Small intestine (tissue), 7 donors: ENCODE measurements around the gene HHIPL1. TPM values are rescaled to one million over a fixed set of nuclear protein-coding genes. Genes with fewer than 3 reads are reported as not detected.

Experiments used
- DNase-seq, 2 donors: peaks; one replicate each; pipeline versions ENCODE4 v3.0.0 to v3.0.0-alpha.2; 2013
- FAIRE-seq: peaks from 2 replicates; lab custom pipeline; 2012; peaks lifted over from hg19 to GRCh38; lab: Jason Lieb, UNC
- H3K27ac ChIP-seq, 3 donors: one replicate each; pipeline ENCODE4 v1.5.1; 2013; ENCODE audit warnings: low read length in 2 of 3, mild to moderate bottlenecking in 2 of 3, control low read depth in 1 of 3, inconsistent platforms in 1 of 3, low read depth in 1 of 3, moderate library complexity in 1 of 3
- H3K27me3 ChIP-seq, 3 donors: one replicate each; pipeline ENCODE4 v1.6.1; 2013; ENCODE audit warnings: low read length in 3 of 3, inconsistent platforms in 1 of 3; ENCODE audit not compliant: control insufficient read depth in 3 of 3, insufficient read depth in 3 of 3
- H3K36me3 ChIP-seq, 3 donors: one replicate each; pipeline ENCODE4 v1.6.1; 2013; ENCODE audit warnings: low read length in 3 of 3, inconsistent platforms in 1 of 3, low read depth in 1 of 3, mild to moderate bottlenecking in 1 of 3, moderate library complexity in 1 of 3; ENCODE audit not compliant: control insufficient read depth in 3 of 3, insufficient read depth in 2 of 3
- H3K4me1 ChIP-seq, 3 donors: one replicate each; pipeline ENCODE4 v1.6.1; 2013; ENCODE audit warnings: low read length in 2 of 3, inconsistent platforms in 1 of 3, low read depth in 1 of 3, mild to moderate bottlenecking in 1 of 3, moderate library complexity in 1 of 3; ENCODE audit not compliant: control insufficient read depth in 3 of 3, insufficient read depth in 2 of 3
- H3K4me3 ChIP-seq, 3 donors: one replicate each; pipeline ENCODE4 v1.5.1; 2013; ENCODE audit warnings: low read length in 3 of 3, control low read depth in 1 of 3, inconsistent platforms in 1 of 3, low read depth in 1 of 3, mild to moderate bottlenecking in 1 of 3, moderate library complexity in 1 of 3
- H3K9me3 ChIP-seq, 2 donors: one replicate each; pipeline ENCODE4 v1.6.1; 2013; ENCODE audit warnings: low read depth in 1 of 2, low read length in 1 of 2; ENCODE audit not compliant: control insufficient read depth in 2 of 2, insufficient read depth in 1 of 2
- WGBS, 3 donors: extraction: QIAGEN DNeasy Blood & Tissue Kit; methylation state at CpG; one replicate each; pipeline ENCODE4 v1.1.7; 2013; 5-methylcytosine and 5-hydroxymethylcytosine counted together
- polyA plus RNA-seq, 4 donors: library from polyadenylated mRNA; stranded (reverse) in 3 of 4; unstranded in 1 of 4; fragments of 200-250 nt in 3 of 4; fragments of 120-200 nt in 1 of 4; gene quantifications; one replicate each; pipeline versions ENCODE4 v1.2.1 to v1.2.3, GENCODE V29; 2013
- donor health status: healthy with polysubstance abuse.
- donor health status: control.
- donor health status: control.
- donor health status: Bipolar disorder and iron deficiency.
- donor health status: healthy.

The HHIPL1 gene
- polyA plus RNA-seq, 4 donors, result under 0.01 to 0.69 (median 0.59) TPM; not detected in 1

- H3K27me3 ChIP-seq, result peaks cover 0 to 9% (median 0%) of the 10 kb centered on the region in 3 donors
- no peaks in the 10 kb centered on the region for H3K4me1 ChIP-seq
- no peaks in the 10 kb centered on the region for H3K36me3 ChIP-seq
- H3K4me3 ChIP-seq, result no peak overlapping the region
- H3K27ac ChIP-seq, result no peak overlapping the region
- WGBS, 3 donors, result 55 to 85% (median 64%) methylated on average over 3 of the region's 3 CpGs
- H3K9me3 ChIP-seq, result no peaks in the 10 kb centered on the region
- DNase-seq (no peak), FAIRE-seq (no peak)
Observed at GRCh38 chr14:99693918-99694317, 49.0 kb downstream of the HHIPL1 start.

GRCh38 chr14:99696929-99697328, 52.0 kb downstream of the HHIPL1 start:
- peaks cover 0 to under 1% (median 0%) of the 10 kb centered on the region in 3 donors for H3K27me3 ChIP-seq
- H3K4me3 ChIP-seq, result no peak overlapping the region
- H3K4me1 ChIP-seq, result no peaks in the 10 kb centered on the region
- FAIRE-seq, result no peak
- no peaks in the 10 kb centered on the region for H3K9me3 ChIP-seq
- DNase-seq, result no peak
- no peaks in the 10 kb centered on the region for H3K36me3 ChIP-seq
- 87 to 95% (median 90%) methylated on average over 4 of the region's 4 CpGs for WGBS, 3 donors
- H3K27ac ChIP-seq, result no peak overlapping the region

DNA sequence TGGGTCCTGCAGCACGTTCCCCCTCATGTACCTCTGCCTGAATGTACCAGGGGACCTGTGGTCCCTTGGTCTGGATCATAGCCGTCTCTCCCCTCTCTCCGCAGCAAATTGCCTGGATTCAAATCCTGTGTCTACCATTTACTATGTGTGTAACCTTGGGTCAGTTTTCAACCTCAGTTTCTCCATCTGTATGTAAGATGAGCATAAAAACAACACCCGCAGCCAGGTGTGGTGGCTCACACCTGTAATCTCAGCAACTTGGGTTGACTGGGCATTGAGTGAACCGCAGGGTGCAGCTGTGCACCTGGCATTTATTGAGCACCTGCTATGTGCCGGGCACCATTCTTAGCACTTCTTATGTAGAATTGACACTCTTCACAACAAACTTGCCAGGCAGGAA, 53.3 kb downstream of the HHIPL1 start:
- Histone ChIP-seq H3K9me3 (peaks cover 0 to 4% of the 10 kb centered on the region in 2 donors), H3K36me3 (no peaks in the 10 kb centered on the region), H3K27ac (no peak overlapping the region), H3K27me3 (no peaks in the 10 kb centered on the region), H3K4me1 (no peaks in the 10 kb centered on the region), H3K4me3 (no peak overlapping the region)
- DNase-seq, result no peak
- 78 to 89% (median 85%) methylated on average over 6 of the region's 6 CpGs for WGBS, 3 donors
- no peak for FAIRE-seq

DNA sequence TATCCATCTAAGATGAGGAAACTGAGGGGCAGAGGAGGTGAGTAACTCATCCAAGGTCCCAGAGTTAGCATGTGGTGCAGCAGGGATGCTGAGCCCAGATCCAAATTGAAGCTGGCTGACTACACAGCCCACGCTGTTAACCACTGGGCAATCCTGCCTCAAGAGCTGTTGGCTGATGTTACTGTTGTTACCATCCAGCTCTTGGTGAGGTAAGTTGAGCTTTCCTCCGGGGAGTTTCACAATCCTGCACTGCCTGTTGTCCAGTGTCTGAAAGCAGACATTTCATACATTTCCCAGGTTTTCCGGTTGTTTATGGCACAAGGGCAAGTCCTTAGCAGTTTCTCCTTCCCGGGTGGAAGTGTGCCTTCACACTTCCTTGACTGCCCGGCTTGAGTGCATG, 53.7 kb downstream of the HHIPL1 start:
- Histone ChIP-seq H3K36me3 (peaks cover 0 to under 1% (median 0%) of the 10 kb centered on the region in 3 donors), H3K4me1 (no peaks in the 10 kb centered on the region), H3K4me3 (no peak overlapping the region), H3K27me3 (no peaks in the 10 kb centered on the region), H3K27ac (no peak overlapping the region), H3K9me3 (peaks cover 0 to 8% of the 10 kb centered on the region in 2 donors)
- WGBS, 3 donors, result 53 to 56% (median 53%) methylated on average over 5 of the region's 5 CpGs
- DNase-seq (no peak), FAIRE-seq (no peak)

DNA sequence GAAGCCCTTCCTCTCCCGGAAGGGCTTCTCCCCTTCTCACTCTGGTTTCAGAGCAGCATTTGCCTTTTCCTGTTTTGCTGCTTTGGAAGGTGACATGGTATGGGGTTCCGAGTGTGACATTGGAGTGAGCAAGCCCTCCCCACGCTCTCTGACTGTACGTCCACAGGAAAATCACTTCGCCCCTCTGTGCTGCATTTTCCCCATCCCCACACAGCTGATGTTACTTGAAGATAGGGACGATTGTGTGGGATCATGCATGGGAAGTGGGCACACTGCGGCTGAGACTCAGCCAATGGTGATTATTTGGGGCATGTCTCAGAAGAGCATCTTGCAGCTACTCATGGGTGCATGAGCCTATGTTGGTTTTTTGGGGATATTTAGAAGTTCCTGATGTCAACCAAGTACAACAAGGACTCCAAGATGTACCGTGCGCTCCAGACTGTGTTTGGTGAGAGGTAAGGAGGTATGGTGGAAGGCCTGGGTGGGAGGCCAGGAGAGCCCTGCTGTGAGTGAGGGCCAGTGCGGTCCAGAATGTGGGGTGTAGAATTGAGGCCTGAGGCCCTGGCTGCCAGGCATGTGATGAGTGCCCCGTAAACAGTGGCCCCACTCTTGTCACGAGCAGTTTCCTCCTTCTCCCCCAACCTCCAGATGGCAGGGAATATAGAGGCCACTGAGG, 54.3 kb downstream of the HHIPL1 start:
- Histone ChIP-seq H3K9me3 (peaks cover 0 to 10% of the 10 kb centered on the region in 2 donors), H3K36me3 (peaks cover 0 to 2% (median 0%) of the 10 kb centered on the region in 3 donors), H3K27ac (no peak overlapping the region), H3K4me1 (no peaks in the 10 kb centered on the region), H3K27me3 (no peaks in the 10 kb centered on the region), H3K4me3 (no peak overlapping the region)
- WGBS, 3 donors, result 78 to 82% (median 81%) methylated on average over 12 of the region's 12 CpGs
- FAIRE-seq (no peak), DNase-seq (no peak)

DNA sequence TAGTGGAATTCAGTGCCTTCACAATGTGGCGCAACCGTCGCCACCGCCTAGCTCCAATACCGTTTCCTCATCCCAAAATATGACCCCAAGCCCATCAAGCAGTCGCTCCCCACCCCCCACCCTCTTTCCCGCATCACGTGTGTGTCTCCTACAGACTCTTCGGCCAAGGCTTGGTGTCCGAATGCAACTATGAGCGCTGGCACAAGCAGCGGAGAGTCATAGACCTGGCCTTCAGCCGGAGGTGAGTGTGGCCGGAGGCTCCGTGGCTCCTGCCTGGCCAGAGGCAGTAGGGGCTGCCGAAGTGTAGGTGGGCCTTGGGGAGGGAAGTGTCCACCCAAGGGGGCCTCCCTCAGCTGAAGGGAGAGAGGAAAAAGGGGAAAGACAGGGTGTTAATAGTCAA, 54.9 kb downstream of the HHIPL1 start:
- H3K36me3 ChIP-seq, result peaks cover 0 to 2% (median 0%) of the 10 kb centered on the region in 3 donors
- no peak for FAIRE-seq
- no peak overlapping the region for H3K27ac ChIP-seq
- WGBS, 3 donors, result 93 to 96% (median 96%) methylated on average over 16 of the region's 16 CpGs
- no peaks in the 10 kb centered on the region for H3K4me1 ChIP-seq
- no peak for DNase-seq
- H3K27me3 ChIP-seq, result no peaks in the 10 kb centered on the region
- no peak overlapping the region for H3K4me3 ChIP-seq
- H3K9me3 ChIP-seq, result peaks cover 0 to 10% of the 10 kb centered on the region in 2 donors

- WGBS, 3 donors, result 89 to 94% (median 91%) methylated on average over 6 of the region's 6 CpGs
- Histone ChIP-seq H3K27ac (no peak overlapping the region), H3K36me3 (peaks cover 0 to 2% (median 0%) of the 10 kb centered on the region in 3 donors), H3K4me3 (no peak overlapping the region), H3K4me1 (no peaks in the 10 kb centered on the region), H3K9me3 (peaks cover 0 to 10% of the 10 kb centered on the region in 2 donors), H3K27me3 (no peaks in the 10 kb centered on the region)
- FAIRE-seq, result no peak
- DNase-seq, result no peak
Observed at GRCh38 chr14:99700379-99700778, 55.5 kb downstream of the HHIPL1 start.

DNA sequence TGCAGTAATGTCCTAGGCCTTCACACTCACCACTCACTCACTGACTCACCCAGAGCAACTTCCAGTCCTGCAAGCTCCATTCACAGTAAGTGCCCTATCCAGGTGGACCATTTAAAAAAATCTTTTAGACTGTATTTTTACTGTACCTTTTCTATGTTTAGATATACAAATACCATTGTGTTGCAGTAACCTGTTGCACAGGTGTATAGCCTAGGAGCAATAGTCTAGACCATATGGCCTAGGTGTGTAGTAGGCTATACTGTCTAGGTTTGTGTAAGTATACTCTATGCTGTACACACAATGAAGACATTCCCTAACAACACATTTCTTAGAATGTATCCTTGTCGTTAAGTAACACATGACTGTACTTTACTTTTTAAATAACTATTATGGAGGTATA, 56.3 kb downstream of the HHIPL1 start:
- no peak for FAIRE-seq
- H3K4me3 ChIP-seq, result no peak overlapping the region
- H3K9me3 ChIP-seq, result peaks cover 0 to 10% of the 10 kb centered on the region in 2 donors
- no peak overlapping the region for H3K27ac ChIP-seq
- no peaks in the 10 kb centered on the region for H3K27me3 ChIP-seq
- no peaks in the 10 kb centered on the region for H3K4me1 ChIP-seq
- DNase-seq, result no peak
- peaks cover 0 to 4% (median 0%) of the 10 kb centered on the region in 3 donors for H3K36me3 ChIP-seq
- 86 to 97% (median 96%) methylated on average over 1 of the region's 1 CpG for WGBS, 3 donors

DNA sequence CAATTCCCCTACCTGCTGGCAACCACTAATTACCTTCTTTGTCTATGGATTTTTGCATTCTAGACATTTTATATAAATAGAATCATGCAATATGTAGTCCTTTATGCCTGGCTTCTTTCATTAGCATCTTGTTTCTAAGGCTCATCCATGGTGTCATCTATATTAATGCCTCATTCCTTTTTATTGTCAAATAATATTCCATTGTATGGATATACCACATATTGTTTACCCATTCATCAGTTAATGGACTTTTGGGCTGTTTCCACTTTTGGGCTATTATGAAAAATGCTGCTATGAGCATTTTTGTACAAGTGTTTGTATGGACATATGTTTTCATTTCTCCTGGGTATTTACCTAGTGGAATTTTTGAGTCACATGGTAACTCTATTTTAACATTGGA, 57.2 kb downstream of the HHIPL1 start:
- Histone ChIP-seq H3K4me3 (no peak overlapping the region), H3K4me1 (no peaks in the 10 kb centered on the region), H3K9me3 (peaks cover 0 to 10% of the 10 kb centered on the region in 2 donors), H3K27me3 (no peaks in the 10 kb centered on the region), H3K36me3 (peaks cover 0 to 4% (median 0%) of the 10 kb centered on the region in 3 donors), H3K27ac (no peak overlapping the region)
- FAIRE-seq (no peak), DNase-seq (no peak)
